Skeletal muscle satellite cell (primary cell): ENCODE results near the gene FITM2.
"Not testable (repeated sequence)": the region's sequence is repeated elsewhere in the genome, so short reads cannot be mapped to it uniquely, and the experiment has no call there.

Source experiments
- H3K27me3 ChIP-seq: 2 replicates; pipeline ENCODE4 v1.7.0; 2013; ENCODE audit warnings: low read length; ENCODE audit not compliant: control insufficient read depth, insufficient read depth
- H3K36me3 ChIP-seq: 2 replicates; pipeline ENCODE4 v1.7.0; 2013; ENCODE audit warnings: mild to moderate bottlenecking, control low read depth, low read length; ENCODE audit not compliant: insufficient read depth
- H3K4me1 ChIP-seq: 2 replicates; pipeline ENCODE4 v1.7.0; 2013; ENCODE audit warnings: low read length; ENCODE audit not compliant: control insufficient read depth, insufficient read depth
- H3K4me2 ChIP-seq: 2 replicates; pipeline ENCODE4 v1.7.0; 2013; ENCODE audit warnings: mild to moderate bottlenecking, low read length
- H3K4me3 ChIP-seq: 2 replicates; pipeline ENCODE4 v1.7.0; 2013; ENCODE audit warnings: low read length
- H3K9ac ChIP-seq: 2 replicates; pipeline ENCODE4 v1.7.0; 2013; ENCODE audit warnings: mild to moderate bottlenecking, low read depth, low read length, moderate library complexity
- H3K9me3 ChIP-seq: replicated peaks from 2 replicates; pipeline ENCODE4 v1.7.0; 2013; ENCODE audit warnings: mild to moderate bottlenecking, control low read depth, low read length

FITM2 gene

GRCh38 chr20:44299011-44299535 is 11.9 kb downstream of the FITM2 start:
- H3K4me3 ChIP-seq, H3K9me3 ChIP-seq, H3K27me3 ChIP-seq, H3K9ac ChIP-seq, H3K36me3 ChIP-seq, H3K4me1 ChIP-seq, H3K4me2 ChIP-seq: not testable (repeated sequence)

- Histone ChIP-seq H3K9me3 (no peaks in the 10 kb centered on the region), H3K4me3 (no peak overlapping the region), H3K9ac (no peak overlapping the region), H3K27me3 (no peaks in the 10 kb centered on the region), H3K4me1 (no peaks in the 10 kb centered on the region), H3K4me2 (no peak overlapping the region), H3K36me3 (no peaks in the 10 kb centered on the region)
Measured at GRCh38 chr20:44297721-44298120, 13.3 kb downstream of the FITM2 start.

GRCh38 chr20:44296011-44296410 is 15.0 kb downstream of the FITM2 start:
- H3K4me2 ChIP-seq = no peak overlapping the region
- no peaks in the 10 kb centered on the region for H3K9me3 ChIP-seq
- no peak overlapping the region for H3K9ac ChIP-seq
- no peak overlapping the region for H3K4me3 ChIP-seq
- H3K4me1 ChIP-seq = no peaks in the 10 kb centered on the region
- no peaks in the 10 kb centered on the region for H3K36me3 ChIP-seq
- H3K27me3 ChIP-seq = no peaks in the 10 kb centered on the region

- H3K27me3 ChIP-seq = no peaks in the 10 kb centered on the region
- no peaks in the 10 kb centered on the region for H3K36me3 ChIP-seq
- H3K4me1 ChIP-seq = peaks cover 6% of the 10 kb centered on the region
- no peak overlapping the region for H3K9ac ChIP-seq
- H3K9me3 ChIP-seq = no peaks in the 10 kb centered on the region
- H3K4me3 ChIP-seq = no peak overlapping the region
- no peak overlapping the region for H3K4me2 ChIP-seq
Measured at GRCh38 chr20:44291754-44292153, 19.2 kb downstream of the FITM2 start.

- Histone ChIP-seq H3K27me3 (no peaks in the 10 kb centered on the region), H3K4me3 (no peak overlapping the region), H3K36me3 (no peaks in the 10 kb centered on the region), H3K4me2 (no peak overlapping the region), H3K9ac (no peak overlapping the region), H3K9me3 (no peaks in the 10 kb centered on the region), H3K4me1 (peaks cover 6% of the 10 kb centered on the region)
Measured at GRCh38 chr20:44288252-44288651, 22.8 kb downstream of the FITM2 start.

- Histone ChIP-seq H3K27me3 (no peaks in the 10 kb centered on the region), H3K4me1 (peaks cover 6% of the 10 kb centered on the region), H3K9me3 (no peaks in the 10 kb centered on the region), H3K9ac (no peak overlapping the region), H3K4me3 (no peak overlapping the region), H3K4me2 (no peak overlapping the region), H3K36me3 (no peaks in the 10 kb centered on the region)
Measured at GRCh38 chr20:44287272-44288097, 23.5 kb downstream of the FITM2 start.

- Histone ChIP-seq H3K4me2 (no peak overlapping the region), H3K9me3 (no peaks in the 10 kb centered on the region), H3K27me3 (no peaks in the 10 kb centered on the region), H3K9ac (no peak overlapping the region), H3K4me1 (peaks cover 13% of the 10 kb centered on the region), H3K36me3 (no peaks in the 10 kb centered on the region), H3K4me3 (no peak overlapping the region)
Measured at GRCh38 chr20:44284032-44284431, 27.0 kb downstream of the FITM2 start.

- Histone ChIP-seq H3K4me3 (no peak overlapping the region), H3K27me3 (no peaks in the 10 kb centered on the region), H3K4me1 (peaks cover 13% of the 10 kb centered on the region), H3K9ac (no peak overlapping the region), H3K36me3 (no peaks in the 10 kb centered on the region), H3K4me2 (no peak overlapping the region), H3K9me3 (no peaks in the 10 kb centered on the region)
Measured at GRCh38 chr20:44282192-44282591, 28.8 kb downstream of the FITM2 start.

GRCh38 chr20:44280387-44280786 is 30.6 kb downstream of the FITM2 start:
- no peak overlapping the region for H3K4me2 ChIP-seq
- H3K27me3 ChIP-seq = no peaks in the 10 kb centered on the region
- no peak overlapping the region for H3K9ac ChIP-seq
- H3K36me3 ChIP-seq = no peaks in the 10 kb centered on the region
- peaks cover 11% of the 10 kb centered on the region for H3K4me1 ChIP-seq
- H3K4me3 ChIP-seq = no peak overlapping the region
- no peaks in the 10 kb centered on the region for H3K9me3 ChIP-seq

- peak overlapping the region; percentile 28 for H3K9ac ChIP-seq
- H3K4me3 ChIP-seq = no peak overlapping the region
- H3K27me3 ChIP-seq = peaks cover 3% of the 10 kb centered on the region
- no peaks in the 10 kb centered on the region for H3K36me3 ChIP-seq
- no peaks in the 10 kb centered on the region for H3K9me3 ChIP-seq
- peak overlapping the region; percentile 73 for H3K4me2 ChIP-seq
- peaks cover 11% of the 10 kb centered on the region for H3K4me1 ChIP-seq
Measured at GRCh38 chr20:44279228-44279627, 31.8 kb downstream of the FITM2 start.

GRCh38 chr20:44274303-44275017 is 36.5 kb downstream of the FITM2 start:
- no peak overlapping the region for H3K9ac ChIP-seq
- no peaks in the 10 kb centered on the region for H3K36me3 ChIP-seq
- H3K27me3 ChIP-seq = peaks cover 3% of the 10 kb centered on the region
- no peak overlapping the region for H3K4me3 ChIP-seq
- H3K9me3 ChIP-seq = no peaks in the 10 kb centered on the region
- H3K4me2 ChIP-seq = no peak overlapping the region
- peaks cover 7% of the 10 kb centered on the region for H3K4me1 ChIP-seq
